ENCODE results near the gene PREX1.

PREX1 gene

GRCh38 chr20:48747840-48748414, 79.9 kb downstream of the PREX1 start:
- H3K27ac Mint-ChIP-seq: peak overlapping the region in 1 of 3 experiments; percentile 0
- peaks cover 15% of the 10 kb centered on the region for H3K27me3 Mint-ChIP-seq (ENCODE audit: low read depth)
- TF ChIP-seq, protein P1, sequence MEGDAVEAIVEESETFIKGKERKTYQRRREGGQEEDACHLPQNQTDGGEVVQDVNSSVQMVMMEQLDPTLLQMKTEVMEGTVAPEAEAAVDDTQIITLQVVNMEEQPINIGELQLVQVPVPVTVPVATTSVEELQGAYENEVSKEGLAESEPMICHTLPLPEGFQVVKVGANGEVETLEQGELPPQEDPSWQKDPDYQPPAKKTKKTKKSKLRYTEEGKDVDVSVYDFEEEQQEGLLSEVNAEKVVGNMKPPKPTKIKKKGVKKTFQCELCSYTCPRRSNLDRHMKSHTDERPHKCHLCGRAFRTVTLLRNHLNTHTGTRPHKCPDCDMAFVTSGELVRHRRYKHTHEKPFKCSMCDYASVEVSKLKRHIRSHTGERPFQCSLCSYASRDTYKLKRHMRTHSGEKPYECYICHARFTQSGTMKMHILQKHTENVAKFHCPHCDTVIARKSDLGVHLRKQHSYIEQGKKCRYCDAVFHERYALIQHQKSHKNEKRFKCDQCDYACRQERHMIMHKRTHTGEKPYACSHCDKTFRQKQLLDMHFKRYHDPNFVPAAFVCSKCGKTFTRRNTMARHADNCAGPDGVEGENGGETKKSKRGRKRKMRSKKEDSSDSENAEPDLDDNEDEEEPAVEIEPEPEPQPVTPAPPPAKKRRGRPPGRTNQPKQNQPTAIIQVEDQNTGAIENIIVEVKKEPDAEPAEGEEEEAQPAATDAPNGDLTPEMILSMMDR (IDR thresholded peaks at IDR 0.05; ENCODE audit: unreplicated experiment in 3 of 3): no peak
- no peak overlapping the region for H3K4me3 Mint-ChIP-seq
- peaks cover 4% of the 10 kb centered on the region for H3K36me3 Mint-ChIP-seq (ENCODE audit: low read depth)
- no peaks in the 10 kb centered on the region for H3K9me3 Mint-ChIP-seq
- H3K4me1 Mint-ChIP-seq: peaks cover 20% of the 10 kb centered on the region

GRCh38 chr20:48745330-48745729, 82.5 kb downstream of the PREX1 start:
- peaks cover 8% of the 10 kb centered on the region for H3K4me1 Mint-ChIP-seq
- H3K4me3 Mint-ChIP-seq: no peak overlapping the region
- H3K27me3 Mint-ChIP-seq (ENCODE audit: low read depth): peaks cover 4% of the 10 kb centered on the region
- TF ChIP-seq, protein P1 (IDR thresholded peaks at IDR 0.05; ENCODE audit: unreplicated experiment in 3 of 3): no peak
- H3K9me3 Mint-ChIP-seq: no peaks in the 10 kb centered on the region
- no peak overlapping the region for H3K27ac Mint-ChIP-seq
- H3K36me3 Mint-ChIP-seq (ENCODE audit: low read depth): peaks cover 4% of the 10 kb centered on the region

GRCh38 chr20:48744515-48744914, 83.3 kb downstream of the PREX1 start:
- H3K9me3 Mint-ChIP-seq: no peaks in the 10 kb centered on the region
- TF ChIP-seq, protein P1 (IDR thresholded peaks at IDR 0.05; ENCODE audit: unreplicated experiment in 3 of 3): no peak
- H3K27ac Mint-ChIP-seq: no peak overlapping the region
- no peak overlapping the region for H3K4me3 Mint-ChIP-seq
- H3K4me1 Mint-ChIP-seq: peaks cover 10% of the 10 kb centered on the region
- peaks cover 4% of the 10 kb centered on the region for H3K36me3 Mint-ChIP-seq (ENCODE audit: low read depth)
- peaks cover under 1% of the 10 kb centered on the region for H3K27me3 Mint-ChIP-seq (ENCODE audit: low read depth)

- Mint-ChIP-seq H3K9me3 (no peaks in the 10 kb centered on the region), H3K4me3 (no peak overlapping the region), H3K27me3 (ENCODE audit: low read depth) (peaks cover 3% of the 10 kb centered on the region), H3K36me3 (ENCODE audit: low read depth) (peaks cover 4% of the 10 kb centered on the region), H3K4me1 (peaks cover 17% of the 10 kb centered on the region), H3K27ac (no peak overlapping the region)
- TF ChIP-seq, protein P1 (IDR thresholded peaks at IDR 0.05; ENCODE audit: unreplicated experiment in 3 of 3): no peak
These were observed 84.0 kb downstream of the PREX1 start for GRCh38 chr20:48743807-48744206.

- H3K27me3 Mint-ChIP-seq (ENCODE audit: low read depth): peaks cover 3% of the 10 kb centered on the region
- H3K36me3 Mint-ChIP-seq (ENCODE audit: low read depth): peaks cover 4% of the 10 kb centered on the region
- TF ChIP-seq, protein P1 (IDR thresholded peaks at IDR 0.05; ENCODE audit: unreplicated experiment in 3 of 3): no peak
- no peak overlapping the region for H3K4me3 Mint-ChIP-seq
- H3K4me1 Mint-ChIP-seq: peaks cover 19% of the 10 kb centered on the region
- no peak overlapping the region for H3K27ac Mint-ChIP-seq
- H3K9me3 Mint-ChIP-seq: no peaks in the 10 kb centered on the region
These were observed 84.7 kb downstream of the PREX1 start for GRCh38 chr20:48742912-48743680.
